Measurements from ENCODE around the gene SYNRG. TPM values are rescaled to one million over a fixed set of nuclear protein-coding genes. Genes with fewer than 3 reads are reported as not detected.
"Not testable (repeated sequence)": the region's sequence is repeated elsewhere in the genome, so short reads cannot be mapped to it uniquely, and the experiment has no call there.

Gene SYNRG
- total RNA-seq, 6 experiments from 2014 or later = 30.8 to 39.5 (median 36.1) TPM

- no peaks in the 10 kb centered on the region for H3K9me3 Mint-ChIP-seq
- peaks cover 27% of the 10 kb centered on the region for H3K4me1 Mint-ChIP-seq (ENCODE audit: low read depth)
- H3K27ac Mint-ChIP-seq = no peak overlapping the region
- H3K4me3 Mint-ChIP-seq = no peak overlapping the region
- 0 out of 2 replicates have a peak, but pooled peaks cover 2% of the 10 kb centered on the region for H3K27me3 Mint-ChIP-seq (ENCODE audit: insufficient read depth)
- DNase-seq = no peak
- TF ChIP-seq CTCF (IDR thresholded peaks at IDR 0.05) = no peak
- H3K36me3 Mint-ChIP-seq (ENCODE audit: low read depth) = peaks cover 41% of the 10 kb centered on the region
These were observed 28.7 kb upstream of the SYNRG start for GRCh38 chr17:37637956-37638355.

GRCh38 chr17:37616430-37616829, 7.2 kb upstream of the SYNRG start:
- Mint-ChIP-seq H3K36me3 (ENCODE audit: low read depth) (peaks cover 30% of the 10 kb centered on the region), H3K4me1 (ENCODE audit: low read depth) (peaks cover 18% of the 10 kb centered on the region), H3K27ac (peak overlapping the region; percentile 56; the same call in 1 of the 2 replicates)
- H3K9me3 Mint-ChIP-seq; H3K4me3 Mint-ChIP-seq; DNase-seq; H3K27me3 Mint-ChIP-seq (ENCODE audit: insufficient read depth): not testable (repeated sequence)

- H3K36me3 Mint-ChIP-seq (ENCODE audit: low read depth) = peaks cover 26% of the 10 kb centered on the region
- H3K4me3 Mint-ChIP-seq = no peak overlapping the region
- H3K9me3 Mint-ChIP-seq = no peaks in the 10 kb centered on the region
- TF ChIP-seq CTCF (IDR thresholded peaks at IDR 0.05) = no peak
- DNase-seq = no peak
- H3K27me3 Mint-ChIP-seq (ENCODE audit: insufficient read depth) = no peaks in the 10 kb centered on the region
- H3K27ac Mint-ChIP-seq = peak overlapping the region; percentile 98
- H3K4me1 Mint-ChIP-seq (ENCODE audit: low read depth) = peaks cover 31% of the 10 kb centered on the region
These were observed 5.6 kb upstream of the SYNRG start for GRCh38 chr17:37614823-37615222.

GRCh38 chr17:37614391-37614790, 5.2 kb upstream of the SYNRG start:
- H3K4me1 Mint-ChIP-seq (ENCODE audit: low read depth) = peaks cover 36% of the 10 kb centered on the region
- TF ChIP-seq CTCF (IDR thresholded peaks at IDR 0.05) = no peak
- peak; percentile 95 for DNase-seq
- peaks cover 26% of the 10 kb centered on the region for H3K36me3 Mint-ChIP-seq (ENCODE audit: low read depth)
- peak overlapping the region; percentile 98 for H3K27ac Mint-ChIP-seq
- H3K4me3 Mint-ChIP-seq = no peak overlapping the region; the same call in 1 of the 2 replicates
- no peaks in the 10 kb centered on the region for H3K27me3 Mint-ChIP-seq (ENCODE audit: insufficient read depth)
- no peaks in the 10 kb centered on the region for H3K9me3 Mint-ChIP-seq

GRCh38 chr17:37610971-37611370, 1.8 kb upstream of the SYNRG start:
- no peak overlapping the region for H3K4me3 Mint-ChIP-seq
- no peak for TF ChIP-seq CTCF (IDR thresholded peaks at IDR 0.05)
- peaks cover 49% of the 10 kb centered on the region for H3K4me1 Mint-ChIP-seq (ENCODE audit: low read depth)
- H3K27ac Mint-ChIP-seq = peak overlapping the region; percentile 96
- H3K27me3 Mint-ChIP-seq (ENCODE audit: insufficient read depth) = no peaks in the 10 kb centered on the region
- peaks cover 20% of the 10 kb centered on the region for H3K36me3 Mint-ChIP-seq (ENCODE audit: low read depth)
- no peak for DNase-seq
- no peaks in the 10 kb centered on the region for H3K9me3 Mint-ChIP-seq

- H3K4me1 Mint-ChIP-seq (ENCODE audit: low read depth) = peaks cover 56% of the 10 kb centered on the region
- peak overlapping the region; percentile 97 for H3K4me3 Mint-ChIP-seq
- not testable (repeated sequence) for DNase-seq; H3K27me3 Mint-ChIP-seq (ENCODE audit: insufficient read depth); H3K9me3 Mint-ChIP-seq
- H3K36me3 Mint-ChIP-seq (ENCODE audit: low read depth) = peaks cover 16% of the 10 kb centered on the region
- peak overlapping the region; percentile 96 for H3K27ac Mint-ChIP-seq
These were observed 813 bp upstream of the SYNRG start for GRCh38 chr17:37610041-37610420.
